WI38 (cell line): Measurements from ENCODE around the gene ADRB2.

Experiments
- H3K4me3 ChIP-seq: 2 replicates; pipeline ENCODE4 v1.5.1; 2011; ENCODE audit warnings: low read depth, mild to moderate bottlenecking, control low read depth, low read length
- CTCF ChIP-seq: IDR thresholded peaks from 2 replicates; pipeline ENCODE4 v1.5.1; 2012; ENCODE audit warnings: low read depth, mild to moderate bottlenecking, control low read depth, low read length

The ADRB2 gene

GRCh38 chr5:148837383-148837782 lies 11.0 kb downstream of the ADRB2 start:
- no peak for TF ChIP-seq CTCF
- no peak overlapping the region for H3K4me3 ChIP-seq

- H3K4me3 ChIP-seq = no peak overlapping the region
- TF ChIP-seq CTCF = no peak
Observed at GRCh38 chr5:148838357-148838756, 11.9 kb downstream of the ADRB2 start.

GRCh38 chr5:148839960-148840359 lies 13.5 kb downstream of the ADRB2 start:
- H3K4me3 ChIP-seq = no peak overlapping the region
- no peak for TF ChIP-seq CTCF

GRCh38 chr5:148840531-148840930 lies 14.1 kb downstream of the ADRB2 start:
- no peak overlapping the region for H3K4me3 ChIP-seq
- TF ChIP-seq CTCF = no peak

GRCh38 chr5:148841519-148841918 lies 15.1 kb downstream of the ADRB2 start:
- TF ChIP-seq CTCF = no peak
- no peak overlapping the region for H3K4me3 ChIP-seq

- no peak for TF ChIP-seq CTCF
- no peak overlapping the region for H3K4me3 ChIP-seq
Observed at GRCh38 chr5:148842161-148842560, 15.8 kb downstream of the ADRB2 start.

GRCh38 chr5:148843510-148844318 lies 17.3 kb downstream of the ADRB2 start:
- no peak overlapping the region for H3K4me3 ChIP-seq

More at GRCh38 chr5:148843510-148844318, 17.3 kb downstream of the ADRB2 start:
- TF ChIP-seq CTCF = no peak
